Left renal pelvis (tissue), 4 donors: Measurements from ENCODE around the gene TBC1D1. TPM values are rescaled to one million over a fixed set of nuclear protein-coding genes. Genes with fewer than 3 reads are reported as not detected.
A peak's percentile ranks its signal among the peaks of the same experiment; 100 is the strongest.

Source experiments
- DNase-seq, 4 donors: peaks; one replicate each; pipeline ENCODE4 v3.0.0-alpha.2; 2013; ENCODE audit warnings: low read depth in 4 of 4, low spot score in 3 of 4
- polyA plus RNA-seq, 4 donors: library from polyadenylated mRNA; unstranded; fragments of 120-200 nt; gene quantifications; one replicate each; pipeline ENCODE4 v1.2.1, GENCODE V29; 2013; ENCODE audit not compliant: insufficient read length in 4 of 4

The TBC1D1 gene
- polyA plus RNA-seq, 4 donors = 48.5 to 194 (median 183) TPM

GRCh38 chr4:38040619-38041018 is 149.7 kb downstream of the TBC1D1 start:
- no peak for DNase-seq

GRCh38 chr4:38044060-38044459 is 153.2 kb downstream of the TBC1D1 start:
- DNase-seq = no peak

- no peak for DNase-seq
Measured at GRCh38 chr4:38045289-38045988, 154.6 kb downstream of the TBC1D1 start.

- no peak for DNase-seq
Measured at GRCh38 chr4:38046727-38047489, 156.0 kb downstream of the TBC1D1 start.

GRCh38 chr4:38049545-38050170 is 158.8 kb downstream of the TBC1D1 start:
- DNase-seq = no peak

- DNase-seq = no peak
Measured at GRCh38 chr4:38050560-38051350, 159.9 kb downstream of the TBC1D1 start.

- no peak for DNase-seq
Measured at GRCh38 chr4:38055566-38055965, 164.7 kb downstream of the TBC1D1 start.

- no peak for DNase-seq
Measured at GRCh38 chr4:38056011-38056685, 165.3 kb downstream of the TBC1D1 start.

GRCh38 chr4:38058151-38058550 is 167.3 kb downstream of the TBC1D1 start:
- DNase-seq = no peak

GRCh38 chr4:38060829-38061431 is 170.0 kb downstream of the TBC1D1 start:
- DNase-seq = no peak

GRCh38 chr4:38062088-38062775 is 171.3 kb downstream of the TBC1D1 start:
- DNase-seq = peak in 3 of 4 donors; percentile 77 to 83 (median 79)

- no peak for DNase-seq
Measured at GRCh38 chr4:38062776-38063097, 171.9 kb downstream of the TBC1D1 start.

GRCh38 chr4:38065176-38065575 is 174.3 kb downstream of the TBC1D1 start:
- no peak for DNase-seq

- no peak for DNase-seq
Measured at GRCh38 chr4:38065900-38066299, 175.0 kb downstream of the TBC1D1 start.

GRCh38 chr4:38067499-38067898 is 176.6 kb downstream of the TBC1D1 start:
- no peak for DNase-seq

GRCh38 chr4:38068107-38068506 is 177.2 kb downstream of the TBC1D1 start:
- DNase-seq = no peak

GRCh38 chr4:38069271-38069760 is 178.4 kb downstream of the TBC1D1 start:
- DNase-seq = peak in 1 of 4 donors; percentile 75

- DNase-seq = no peak
Measured at GRCh38 chr4:38071801-38072431, 181.0 kb downstream of the TBC1D1 start.

GRCh38 chr4:38072578-38072977 is 181.7 kb downstream of the TBC1D1 start:
- DNase-seq = no peak
